NCI-H2196 treated with DMSO at 0.1 percent for 48 hours (cell line): ENCODE measurements around the gene PSMA5.
"Not testable (repeated sequence)": the region's sequence is repeated elsewhere in the genome, so short reads cannot be mapped to it uniquely, and the experiment has no call there.

ENCODE experiments used
- DNase-seq: peaks from one replicate; lab custom pipeline; 2025; ENCODE audit not compliant: unreplicated experiment; lab: John Stamatoyannopoulos, UW

Gene PSMA5

GRCh38 chr1:109426281-109427170 is at the start of gene PSMA5:
Gene PSMA5, minus strand, starts transcription at chr1:109426448. Its CDS starts 118 bp downstream, at chr1:109426330.
- peak; percentile 99 for DNase-seq

- DNase-seq: no peak
These were observed 49.0 kb upstream of the PSMA5 start for GRCh38 chr1:109475261-109475660.

GRCh38 chr1:109474697-109475096 is 48.4 kb upstream of the PSMA5 start:
- no peak for DNase-seq

DNA sequence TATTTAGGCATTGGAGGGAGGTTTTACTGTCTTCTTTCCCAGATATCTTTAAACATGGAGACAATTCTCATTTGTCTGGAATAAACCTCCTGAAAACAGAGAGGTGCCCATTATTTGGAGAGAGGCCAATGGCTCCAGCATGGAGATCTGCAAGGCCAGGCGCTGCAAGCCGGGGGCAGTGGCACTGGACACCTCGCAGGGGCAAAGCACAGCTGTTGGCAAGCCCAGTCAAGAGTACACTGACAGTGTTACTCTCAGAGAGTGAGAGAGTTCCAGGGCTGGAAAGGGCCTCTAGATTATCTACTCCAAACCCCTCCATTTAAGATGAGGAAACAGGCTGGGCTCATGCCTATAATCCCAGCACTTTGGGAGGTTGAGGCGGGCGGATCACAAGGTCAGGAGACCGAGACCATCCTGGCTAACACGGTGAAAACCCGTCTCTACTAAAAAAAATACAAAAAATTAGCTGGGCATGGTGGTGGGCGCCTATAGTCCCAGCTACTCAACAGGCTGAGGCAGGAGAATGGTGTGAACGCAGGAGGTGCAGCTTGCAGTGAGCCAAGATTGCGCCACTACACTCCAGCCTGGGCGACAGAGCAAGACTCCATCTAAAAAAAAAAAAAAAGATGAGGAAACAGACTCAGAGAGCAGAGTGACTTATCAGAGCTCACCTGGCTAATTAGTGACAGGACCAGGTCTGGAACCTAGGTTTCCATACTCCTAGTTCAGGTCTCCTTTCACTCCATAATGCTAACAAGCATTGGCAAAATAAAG is 47.2 kb upstream of the PSMA5 start:
- DNase-seq: not testable (repeated sequence)

- no peak for DNase-seq
These were observed 46.5 kb upstream of the PSMA5 start for GRCh38 chr1:109472779-109473178.

DNA sequence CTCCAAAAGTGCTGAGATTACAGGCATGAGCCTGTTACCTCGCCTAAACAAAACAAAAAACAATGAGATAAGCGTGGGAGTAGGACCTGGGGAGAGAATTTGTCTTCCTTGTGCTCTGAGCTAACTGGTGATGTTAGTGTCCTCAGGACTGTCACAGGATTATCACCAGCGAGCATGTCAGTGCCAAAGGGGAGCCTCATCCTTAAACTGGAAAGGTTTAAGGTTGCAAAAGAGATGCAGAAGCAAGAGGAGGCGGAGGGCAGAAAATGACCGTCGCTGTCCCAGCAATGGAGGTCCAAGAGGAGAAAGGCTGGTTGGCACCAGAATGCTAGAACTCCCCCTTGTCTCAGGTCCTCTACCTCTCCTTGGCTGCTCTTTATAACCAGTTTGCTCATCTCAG is 44.0 kb upstream of the PSMA5 start:
- DNase-seq: no peak

DNA sequence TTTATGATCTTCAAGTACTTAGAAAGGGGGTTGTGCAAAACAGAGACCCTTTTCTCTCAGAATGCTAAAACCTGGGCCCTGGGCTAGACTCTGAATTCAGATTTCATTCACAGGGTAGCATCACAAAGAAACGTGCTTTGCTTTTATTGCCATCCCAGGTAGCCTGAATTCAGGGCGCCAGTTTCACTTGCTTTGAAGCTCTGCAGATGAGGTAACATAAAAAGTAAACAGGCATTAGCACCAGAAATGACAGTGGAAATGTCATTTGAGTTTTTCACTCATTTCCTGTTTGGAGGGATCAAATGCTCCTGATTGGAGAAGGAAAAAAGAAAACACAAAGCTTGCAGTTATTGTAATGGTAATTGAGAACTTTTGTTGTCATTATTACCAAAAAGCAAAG is 42.7 kb upstream of the PSMA5 start:
- no peak for DNase-seq

DNA sequence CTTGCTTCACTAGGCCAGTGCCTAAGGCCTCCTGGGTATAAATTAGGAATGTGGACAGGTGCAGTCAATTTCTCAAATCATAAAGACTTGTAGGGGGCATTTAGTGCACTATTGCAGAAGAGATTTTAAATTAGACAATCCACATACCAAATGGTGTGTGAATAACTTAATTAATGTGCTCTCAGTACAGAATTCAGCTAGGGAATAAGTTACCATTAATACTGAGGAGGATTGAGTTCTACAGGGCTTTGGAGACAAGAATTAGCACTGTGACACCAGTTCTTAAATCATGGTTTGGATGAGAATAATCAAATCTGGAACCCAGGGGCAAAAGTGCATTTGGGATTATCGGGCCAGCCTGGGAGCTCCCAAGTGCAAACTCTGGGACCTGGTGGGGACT is 41.8 kb upstream of the PSMA5 start:
- no peak for DNase-seq

- DNase-seq: no peak
These were observed 41.1 kb upstream of the PSMA5 start for GRCh38 chr1:109467301-109467777.

GRCh38 chr1:109466452-109467300 is 40.4 kb upstream of the PSMA5 start, which contains the start of gene SYPL2:
Gene SYPL2, plus strand, starts transcription at chr1:109466546. Its CDS starts 298 bp downstream, at chr1:109466844.
- DNase-seq: no peak

GRCh38 chr1:109466125-109466451 is 39.8 kb upstream of the PSMA5 start:
- no peak for DNase-seq

GRCh38 chr1:109457819-109458218 is 31.6 kb upstream of the PSMA5 start:
- no peak for DNase-seq

- DNase-seq: no peak
These were observed 28.4 kb upstream of the PSMA5 start for GRCh38 chr1:109454497-109455133.

DNA sequence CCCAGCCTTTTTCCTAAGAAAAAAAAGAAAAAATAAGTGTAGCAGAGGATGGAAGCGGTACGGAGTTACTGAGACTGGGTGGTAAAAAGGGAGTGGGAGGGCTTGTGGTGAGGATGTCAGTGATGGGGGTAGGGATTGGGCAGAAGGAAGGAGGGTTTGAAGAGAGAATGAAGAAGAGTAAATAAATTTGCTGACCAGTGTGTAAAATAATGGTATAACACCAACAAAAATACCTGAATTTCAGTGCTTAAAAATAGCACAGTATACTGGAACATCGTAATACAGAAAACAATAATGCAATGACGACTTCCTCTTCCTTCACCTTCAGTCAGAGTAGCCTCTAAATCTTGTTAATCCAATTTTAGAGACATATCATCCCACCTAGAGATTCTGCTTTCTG is 21.3 kb upstream of the PSMA5 start:
- DNase-seq: no peak

DNA sequence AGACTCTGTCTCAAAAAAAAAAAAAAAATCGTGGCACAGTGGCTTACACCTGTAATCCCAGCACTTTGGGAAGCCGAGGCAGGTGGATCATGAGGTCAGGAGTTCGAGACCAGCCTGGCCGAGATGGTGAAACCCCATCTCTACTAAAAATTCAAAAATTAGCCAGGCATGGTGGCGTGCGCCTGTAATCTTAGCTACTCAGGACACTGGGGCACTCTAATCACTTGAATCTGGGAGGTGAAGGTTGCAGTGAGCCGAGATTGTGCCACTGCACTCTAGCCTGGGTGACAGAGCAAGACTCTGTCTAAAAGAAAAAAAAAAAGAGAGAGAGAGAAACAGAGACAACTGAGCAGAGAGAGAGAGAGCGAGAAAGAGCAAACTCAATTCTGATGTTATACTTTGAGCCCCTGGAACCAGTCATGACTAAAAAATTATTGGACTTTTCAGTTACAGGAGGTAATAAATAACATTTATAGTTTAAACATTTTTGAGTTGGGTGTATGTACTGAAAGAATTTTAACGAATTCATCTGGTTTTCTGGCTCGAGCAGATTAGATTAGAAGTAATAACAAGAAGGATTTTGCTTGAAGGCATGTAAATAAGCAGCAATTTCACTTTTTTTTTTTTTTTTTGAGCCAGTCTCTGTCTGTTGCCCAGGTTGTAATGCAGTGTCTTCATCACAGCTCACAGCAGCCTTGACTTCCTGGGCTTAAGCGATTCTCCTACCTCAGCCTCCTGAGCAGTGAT is 19.9 kb upstream of the PSMA5 start:
- not testable (repeated sequence) for DNase-seq

- DNase-seq: no peak
These were observed 18.1 kb upstream of the PSMA5 start for GRCh38 chr1:109444346-109444745.

DNA sequence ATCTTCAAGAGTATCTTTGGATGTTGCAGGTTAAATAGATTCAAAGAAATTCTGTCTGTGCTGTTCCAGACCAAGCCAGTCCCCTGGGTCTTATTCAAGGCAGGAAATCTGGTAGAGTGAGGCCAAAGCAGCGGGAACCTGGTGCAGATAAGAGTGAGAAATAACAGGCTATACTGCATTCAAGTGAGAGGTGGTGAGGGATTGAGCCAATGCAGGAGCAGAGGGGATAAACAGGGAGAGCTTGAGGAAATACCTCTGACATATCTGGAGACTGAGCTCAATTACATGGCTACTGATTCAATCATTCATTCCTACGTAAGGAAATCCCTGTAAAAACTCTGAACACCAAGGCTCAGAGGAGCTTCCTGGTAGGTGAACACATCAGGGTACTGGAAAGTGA is 17.2 kb upstream of the PSMA5 start:
- DNase-seq: no peak

- no peak for DNase-seq
These were observed 14.8 kb upstream of the PSMA5 start for GRCh38 chr1:109441069-109441468.

GRCh38 chr1:109438798-109439297 is 12.6 kb upstream of the PSMA5 start:
- DNase-seq: no peak

GRCh38 chr1:109434484-109434883 is 8.2 kb upstream of the PSMA5 start:
- DNase-seq: no peak
